Ovary (tissue), 10 donors: ENCODE data around the gene SERPINA1. TPM values are rescaled to one million over a fixed set of nuclear protein-coding genes. Genes with fewer than 3 reads are reported as not detected.

Experiments
- DNase-seq, 5 donors: peaks; one replicate each; pipeline ENCODE4 v3.0.0-alpha.2; 2019 to 2020
- H3K27ac ChIP-seq, 2 donors: fragments of 200-600 bp; one replicate each; pipeline versions ENCODE4 v1.5.1 to v1.8.0; 2019 to 2022
- H3K27me3 ChIP-seq: fragments of 200-600 bp; one replicate; pipeline ENCODE4 v1.8.0; 2022
- H3K36me3 ChIP-seq: fragments of 200-600 bp; sonication (generic); one replicate; pipeline ENCODE4 v1.5.1; 2019
- H3K4me1 ChIP-seq: one replicate; pipeline ENCODE4 v1.8.1; 2013; ENCODE audit warnings: mild to moderate bottlenecking, moderate library complexity; ENCODE audit not compliant: insufficient read depth
- H3K4me3 ChIP-seq: fragments of 200-600 bp; sonication (generic); one replicate; pipeline ENCODE4 v1.5.1; 2017
- H3K9me3 ChIP-seq, 2 donors: fragments of 200-600 bp in 1 of 2; sonication (generic) in 1 of 2; one replicate each; pipeline versions ENCODE4 v1.5.1 to v1.8.1; 2013 to 2019; ENCODE audit warnings: mild to moderate bottlenecking in 1 of 2, moderate library complexity in 1 of 2
- EP300 ChIP-seq: sonication (generic); formaldehyde crosslinking; IDR thresholded peaks from one replicate; pipeline ENCODE4 v1.6.1; 2017; ENCODE audit warnings: antibody characterized with exemption
- POLR2A ChIP-seq: fragments of 450-650 bp; IDR thresholded peaks from one replicate; pipeline ENCODE4 v1.6.1; 2017; ENCODE audit warnings: antibody characterized with exemption, mild to moderate bottlenecking, moderate library complexity
- WGBS, 3 donors: extraction: QIAGEN DNeasy Blood & Tissue Kit in 1 of 3; methylation state at CpG; one replicate each; pipeline versions ENCODE4 v1.1.5 to v1.1.7; 2013 to 2017; 5-methylcytosine and 5-hydroxymethylcytosine counted together
- intact Hi-C, 4 donors: fragments of 100-400 bp; cut with DNase I; formaldehyde crosslinking; loops; one replicate each; pipeline versions ENCODE4 v1.11.0 to v1.15.1; 2022 to 2023
- long read RNA-seq, 3 donors: library from polyadenylated mRNA in 2 of 3; unstranded in 2 of 3; transcript quantifications; one replicate each; pipeline ENCODE4 v2.0.0 and lab custom pipeline, GENCODE V29; 2021 to 2026
- polyA plus RNA-seq, 2 donors: library from polyadenylated mRNA; stranded (reverse); fragments of 200-250 nt in 1 of 2; fragments of 350-450 nt in 1 of 2; fragmentation: Illumina TruSeq in 1 of 2; extraction: RNeasy Lipid Tissue Mini Kit (QIAGEN cat#74804) in 1 of 2; gene quantifications; one replicate each; pipeline ENCODE4 v1.2.3, GENCODE V29; 2013 to 2014
- total RNA-seq, 7 donors: library from RNA; depleted of rRNA in 2 of 7; stranded (reverse); fragments of >200 nt in 2 of 7; fragmentation: NEBNext Ultra II Directional in 3 of 7; extraction: Animal tissue kit (Norgen Biotek cat#: 25700) in 3 of 7; gene quantifications; one replicate each; pipeline versions ENCODE4 v1.1.0 to v1.2.4, GENCODE V29; 2016 to 2023
- TF ChIP-seq, protein P1 (sequence below), 3 donors: fragments of 450-650 bp in 2 of 3; fragments of 200-600 bp in 1 of 3; IDR thresholded peaks; one replicate each; pipeline versions ENCODE4 v1.5.1 to v1.8.0; 2016 to 2022; ENCODE audit warnings: antibody characterized with exemption in 3 of 3, mild to moderate bottlenecking in 1 of 3
- donor health status: DM: no; HTN: no; CAD: no; lungs with moderate emphysema.
- donor health status: DM: no; HTN: no; CAD: no.
- donor health status: Bipolar disorder and iron deficiency.
- donor health status: DM: yes; HTN: yes; CAD: no.
- donor health status: DM: no; HTN: no; CAD: no.
- donor health status: DM: yes; HTN: yes; CAD: no.

SERPINA1 gene
- total RNA-seq (10 to 100 TPM in 3 of 7 donors, 1 to 10 TPM in 4; 1.2 to 23.9 (median 9.9) TPM), polyA plus RNA-seq (10 to 100 TPM in 1 of 2 donors, 1 to 10 TPM in 1; 1.9 to 25.7 TPM)
- long read RNA-seq, donor 1, transcript SERPINA1-207 (5 exons, 3,144 nt) = minor isoform, 5 of 30 reads
- long read RNA-seq, donor 1, transcript SERPINA1-202 (5 exons, 1,622 nt) = major isoform, 20 of 30 reads
- long read RNA-seq, donor 1, partial matches to known transcripts = 1 of 30 reads
- long read RNA-seq, donor 1, other reads (novel, unspliced or antisense) = 1 of 30 reads
- long read RNA-seq, donor 2, partial matches to known transcripts = 0 of 1 reads
- long read RNA-seq, donor 2, other reads (novel, unspliced or antisense) = 0 of 1 reads
- long read RNA-seq, donor 3, transcript SERPINA1-202 (5 exons, 1,622 nt) = major isoform, 13 of 26 reads
- long read RNA-seq, donor 3, transcript SERPINA1-207 (5 exons, 3,144 nt) = minor isoform, 9 of 26 reads
- long read RNA-seq, donor 3, partial matches to known transcripts = 2 of 26 reads
- long read RNA-seq, donor 3, other reads (novel, unspliced or antisense) = 1 of 26 reads

DNA sequence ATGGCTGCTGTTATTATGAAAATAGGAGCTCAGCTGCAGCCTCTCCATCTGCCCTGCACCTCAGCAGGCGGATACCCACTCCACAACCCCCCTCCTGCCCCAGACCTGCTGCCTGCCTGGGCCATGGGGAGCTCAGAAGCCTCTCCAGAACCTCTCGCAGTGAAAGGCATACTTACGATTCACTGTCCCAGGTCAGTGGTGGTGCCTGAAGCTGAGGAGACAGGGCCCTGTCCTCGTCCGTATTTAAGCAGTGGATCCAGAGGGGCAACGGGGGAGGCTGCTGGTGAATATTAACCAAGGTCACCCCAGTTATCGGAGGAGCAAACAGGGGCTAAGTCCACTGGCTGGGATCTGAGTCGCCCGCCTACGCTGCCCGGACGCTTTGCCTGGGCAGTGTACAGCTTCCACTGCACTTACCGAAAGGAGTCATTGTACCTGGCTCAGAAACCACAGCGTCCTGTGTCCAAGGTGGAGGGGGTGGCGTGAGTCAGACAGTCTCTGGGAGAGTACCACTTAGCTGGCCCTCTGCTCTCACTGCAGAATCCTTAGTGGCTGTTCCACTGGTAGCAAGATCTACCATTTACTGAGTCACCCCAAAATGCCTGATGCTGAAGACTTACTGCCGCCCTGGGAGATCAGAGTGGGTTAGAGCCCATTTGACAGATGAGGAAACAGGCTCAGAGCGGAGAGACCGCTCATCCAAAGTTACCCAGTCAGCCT lies at the start of gene SERPINA1:
TSS of gene SERPINA1 (minus strand) at position 219 of the 720 bp plus-strand sequence. CDS start 5,365 bp downstream, outside the sequence.
- intact Hi-C loops = no loop called here
- TF ChIP-seq, protein P1, sequence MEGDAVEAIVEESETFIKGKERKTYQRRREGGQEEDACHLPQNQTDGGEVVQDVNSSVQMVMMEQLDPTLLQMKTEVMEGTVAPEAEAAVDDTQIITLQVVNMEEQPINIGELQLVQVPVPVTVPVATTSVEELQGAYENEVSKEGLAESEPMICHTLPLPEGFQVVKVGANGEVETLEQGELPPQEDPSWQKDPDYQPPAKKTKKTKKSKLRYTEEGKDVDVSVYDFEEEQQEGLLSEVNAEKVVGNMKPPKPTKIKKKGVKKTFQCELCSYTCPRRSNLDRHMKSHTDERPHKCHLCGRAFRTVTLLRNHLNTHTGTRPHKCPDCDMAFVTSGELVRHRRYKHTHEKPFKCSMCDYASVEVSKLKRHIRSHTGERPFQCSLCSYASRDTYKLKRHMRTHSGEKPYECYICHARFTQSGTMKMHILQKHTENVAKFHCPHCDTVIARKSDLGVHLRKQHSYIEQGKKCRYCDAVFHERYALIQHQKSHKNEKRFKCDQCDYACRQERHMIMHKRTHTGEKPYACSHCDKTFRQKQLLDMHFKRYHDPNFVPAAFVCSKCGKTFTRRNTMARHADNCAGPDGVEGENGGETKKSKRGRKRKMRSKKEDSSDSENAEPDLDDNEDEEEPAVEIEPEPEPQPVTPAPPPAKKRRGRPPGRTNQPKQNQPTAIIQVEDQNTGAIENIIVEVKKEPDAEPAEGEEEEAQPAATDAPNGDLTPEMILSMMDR (IDR thresholded peaks at IDR 0.05) = no peak
- TF ChIP-seq EP300 (no peak), POLR2A (no peak)
- Histone ChIP-seq H3K27ac (no peak within 1 kb of the TSS), H3K9me3 (no peaks in the 10 kb centered on the region), H3K4me1 (peaks cover 5% of the 10 kb centered on the region), H3K27me3 (no peaks in the 10 kb centered on the region), H3K36me3 (no peaks in the 10 kb centered on the region), H3K4me3 (no peak within 1 kb of the TSS)
- 74 to 83% (median 76%) methylated on average over 18 of the region's 18 CpGs for WGBS, 3 donors
- DNase-seq = no peak

DNA sequence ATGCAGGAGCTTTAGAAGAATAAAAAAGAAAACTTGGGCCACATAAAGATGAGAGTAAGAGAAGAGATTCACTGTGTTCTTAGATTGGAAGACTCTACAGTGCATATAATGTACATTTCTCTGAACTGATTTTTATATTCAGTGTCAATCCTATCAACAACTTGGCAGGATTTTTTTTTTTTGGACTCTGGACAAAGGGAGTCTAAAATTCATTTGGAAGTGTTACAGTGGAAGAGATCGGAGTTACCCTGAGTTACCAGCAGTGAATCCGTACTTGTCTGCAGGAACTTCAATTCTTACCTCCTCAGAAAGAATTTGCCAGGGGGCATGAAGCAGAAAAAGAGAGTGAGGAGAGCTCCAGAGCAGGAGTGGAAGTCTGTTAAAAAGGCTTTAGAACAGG lies 40.2 kb upstream of the SERPINA1 start:
- no peaks in the 10 kb centered on the region for H3K4me1 ChIP-seq
- H3K36me3 ChIP-seq = no peaks in the 10 kb centered on the region
- no peaks in the 10 kb centered on the region for H3K27me3 ChIP-seq
- intact Hi-C loops = no loop called here
- no peak for DNase-seq
- WGBS, 3 donors = 36 to 60% (median 43%) methylated on average over 2 of the region's 2 CpGs
- no peak overlapping the region for H3K4me3 ChIP-seq
- H3K27ac ChIP-seq = no peak overlapping the region
- H3K9me3 ChIP-seq = no peaks in the 10 kb centered on the region
- TF ChIP-seq EP300 (no peak), POLR2A (no peak)
- TF ChIP-seq, protein P1 (IDR thresholded peaks at IDR 0.05) = no peak

DNA sequence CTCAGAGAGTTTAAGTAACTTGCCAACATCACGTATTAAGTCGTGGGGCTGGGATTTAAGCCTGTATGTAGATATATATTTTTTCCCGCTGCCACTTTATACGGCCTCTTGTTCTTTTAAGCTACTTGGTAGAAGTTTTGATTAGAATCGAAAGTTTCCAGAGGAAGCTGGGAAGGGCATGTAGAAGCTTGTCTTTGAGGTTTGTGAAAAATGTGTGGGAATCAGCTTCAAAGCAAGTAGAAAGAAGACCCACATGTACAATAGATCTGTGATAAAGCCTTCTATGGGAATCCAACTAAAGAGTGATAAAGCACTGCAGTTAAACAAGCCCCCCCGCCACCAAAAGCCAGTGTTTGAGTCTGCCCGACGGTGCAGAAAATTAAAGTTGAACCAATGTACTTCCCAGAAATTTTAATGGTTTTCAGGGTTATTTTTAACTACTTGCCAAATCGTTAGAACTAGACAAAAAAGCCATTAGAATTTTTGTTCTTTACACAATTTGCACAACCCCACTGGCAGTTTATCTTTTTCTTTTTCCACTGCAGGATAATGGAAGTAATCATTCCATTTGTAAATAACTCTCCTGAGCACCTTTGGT lies 38.7 kb upstream of the SERPINA1 start:
- Histone ChIP-seq H3K4me3 (no peak overlapping the region), H3K9me3 (no peaks in the 10 kb centered on the region), H3K27me3 (no peaks in the 10 kb centered on the region), H3K4me1 (no peaks in the 10 kb centered on the region), H3K27ac (no peak overlapping the region), H3K36me3 (no peaks in the 10 kb centered on the region)
- 62 to 79% (median 70%) methylated on average over 9 of the region's 9 CpGs for WGBS, 3 donors
- no peak for DNase-seq
- TF ChIP-seq POLR2A (no peak), EP300 (no peak)
- TF ChIP-seq, protein P1 (IDR thresholded peaks at IDR 0.05) = no peak
- intact Hi-C loops = no loop called here

DNA sequence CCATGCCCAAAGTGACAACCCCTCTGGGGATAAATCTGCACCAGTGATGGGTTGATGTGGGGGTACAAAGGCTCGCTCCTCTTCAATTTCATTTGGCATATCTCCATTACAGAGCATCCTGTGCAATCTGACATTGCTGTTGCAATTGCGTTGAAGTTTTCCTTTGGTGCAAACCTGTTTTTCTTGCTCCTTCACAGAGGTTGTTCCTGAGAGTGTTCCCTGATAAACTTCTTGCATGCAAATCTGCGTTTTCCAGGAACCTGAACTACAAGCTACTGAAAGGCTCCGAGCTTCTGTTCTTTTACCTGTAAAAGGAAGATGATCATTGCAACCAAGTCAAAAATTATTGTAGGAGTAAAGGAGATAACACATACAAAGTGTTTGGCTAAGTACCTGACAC lies 38.1 kb upstream of the SERPINA1 start:
- DNase-seq = no peak
- H3K27me3 ChIP-seq = no peaks in the 10 kb centered on the region
- H3K9me3 ChIP-seq = no peaks in the 10 kb centered on the region
- no peak for TF ChIP-seq POLR2A
- H3K4me1 ChIP-seq = no peaks in the 10 kb centered on the region
- intact Hi-C loops = no loop called here
- WGBS, 3 donors = 81 to 85% (median 85%) methylated on average over 4 of the region's 4 CpGs
- H3K27ac ChIP-seq = no peak overlapping the region
- no peaks in the 10 kb centered on the region for H3K36me3 ChIP-seq
- H3K4me3 ChIP-seq = no peak overlapping the region
